H9 (cell line): ENCODE results near the gene DNAJA2. TPM values are rescaled to one million over a fixed set of nuclear protein-coding genes. Genes with fewer than 3 reads are reported as not detected.

Source experiments
- DNase-seq: peaks from one replicate; pipeline ENCODE4 v3.0.0-alpha.2; 2017
- H2AFZ ChIP-seq: one replicate; pipeline ENCODE4 v1.6.1; 2013; ENCODE audit warnings: mild to moderate bottlenecking, low read length, control low read depth, moderate library complexity
- H2AK5ac ChIP-seq: 2 replicates; pipeline ENCODE4 v1.6.1; 2013; ENCODE audit warnings: low read length, control low read depth, mixed read lengths; ENCODE audit not compliant: insufficient read length
- H2BK120ac ChIP-seq: one replicate; pipeline ENCODE4 v1.6.1; 2013; ENCODE audit warnings: low read depth, mild to moderate bottlenecking, low read length, control low read depth, inconsistent platforms; ENCODE audit not compliant: poor library complexity, severe bottlenecking
- H2BK12ac ChIP-seq: 2 replicates; pipeline ENCODE4 v1.6.1; 2013; ENCODE audit warnings: low read length, control low read depth, mixed read lengths, low read depth; ENCODE audit not compliant: insufficient read length
- H2BK15ac ChIP-seq: 2 replicates; pipeline ENCODE4 v1.6.1; 2013; ENCODE audit warnings: low read depth, low read length, control low read depth
- H2BK20ac ChIP-seq: one replicate; pipeline ENCODE4 v1.6.1; 2013; ENCODE audit warnings: low read depth, mild to moderate bottlenecking, low read length, control low read depth, inconsistent platforms; ENCODE audit not compliant: poor library complexity, severe bottlenecking
- H2BK5ac ChIP-seq: 2 replicates; pipeline ENCODE4 v1.6.1; 2013; ENCODE audit warnings: low read length, control low read depth, mixed read lengths; ENCODE audit not compliant: insufficient read length
- H3K14ac ChIP-seq: 2 replicates; pipeline ENCODE4 v1.6.1; 2013; ENCODE audit warnings: low read length, control low read depth; ENCODE audit not compliant: insufficient read depth
- H3K18ac ChIP-seq: 2 replicates; pipeline ENCODE4 v1.6.1; 2013; ENCODE audit warnings: low read depth, mild to moderate bottlenecking, mixed read lengths, low read length, control low read depth; ENCODE audit not compliant: insufficient read length
- H3K23ac ChIP-seq: 2 replicates; pipeline ENCODE4 v1.6.1; 2013; ENCODE audit warnings: low read length, control low read depth, mixed read lengths, low read depth; ENCODE audit not compliant: insufficient read length
- H3K23me2 ChIP-seq: 2 replicates; pipeline ENCODE4 v1.6.1; 2013; ENCODE audit warnings: low read depth, mild to moderate bottlenecking, mixed read lengths, low read length, control low read depth; ENCODE audit not compliant: insufficient read length, poor library complexity, severe bottlenecking
- H3K27ac ChIP-seq: 2 replicates; pipeline ENCODE4 v1.5.1; 2013; ENCODE audit warnings: low read length, control low read depth, mixed read lengths, low read depth; ENCODE audit not compliant: insufficient read length
- H3K27me3 ChIP-seq: 2 replicates; pipeline ENCODE4 v1.6.1; 2013; ENCODE audit warnings: low read length, control low read depth, inconsistent platforms; ENCODE audit not compliant: insufficient read depth
- H3K4ac ChIP-seq: 2 replicates; pipeline ENCODE4 v1.6.1; 2013; ENCODE audit warnings: low read depth, mild to moderate bottlenecking, control low read depth, inconsistent platforms, low read length, moderate library complexity
- H3K4me1 ChIP-seq: 2 replicates; pipeline ENCODE4 v1.6.1; 2013; ENCODE audit warnings: low read length, control low read depth, inconsistent platforms; ENCODE audit not compliant: insufficient read depth
- H3K4me2 ChIP-seq: 2 replicates; pipeline ENCODE4 v1.6.1; 2013; ENCODE audit warnings: low read length, control low read depth, mixed read lengths; ENCODE audit not compliant: insufficient read length, insufficient read depth
- H3K56ac ChIP-seq: 2 replicates; pipeline ENCODE4 v1.6.1; 2013; ENCODE audit warnings: low read depth, mild to moderate bottlenecking, mixed read lengths, low read length, control low read depth; ENCODE audit not compliant: insufficient read length
- H3K79me1 ChIP-seq: 2 replicates; pipeline ENCODE4 v1.6.1; 2013; ENCODE audit warnings: low read depth, mild to moderate bottlenecking, moderate library complexity, low read length, control low read depth, inconsistent platforms; ENCODE audit not compliant: insufficient read depth, poor library complexity, severe bottlenecking
- H3K79me2 ChIP-seq: 2 replicates; pipeline ENCODE4 v1.6.1; 2013; ENCODE audit warnings: low read length, control low read depth, inconsistent platforms; ENCODE audit not compliant: insufficient read depth
- H3K9ac ChIP-seq: 2 replicates; pipeline ENCODE4 v1.6.1; 2013; ENCODE audit warnings: low read length, control low read depth, mixed read lengths; ENCODE audit not compliant: insufficient read length; ENCODE audit errors: extremely low read depth
- H3K9me3 ChIP-seq: one replicate; pipeline ENCODE4 v1.6.1; 2013; ENCODE audit warnings: low read depth, low read length, inconsistent platforms; ENCODE audit not compliant: control insufficient read depth
- H3T11ph ChIP-seq: one replicate; pipeline ENCODE4 v1.6.1; 2013; ENCODE audit warnings: mild to moderate bottlenecking, low read length, control low read depth, inconsistent platforms
- H4K20me1 ChIP-seq: one replicate; pipeline ENCODE4 v1.6.1; 2013; ENCODE audit not compliant: control insufficient read depth, insufficient read length, insufficient read depth
- H4K5ac ChIP-seq: 2 replicates; pipeline ENCODE4 v1.6.1; 2013; ENCODE audit warnings: low read depth, mild to moderate bottlenecking, mixed read lengths, low read length, control low read depth; ENCODE audit not compliant: insufficient read length
- H4K8ac ChIP-seq: replicated peaks from 2 replicates; pipeline ENCODE4 v1.6.1; 2013; ENCODE audit warnings: low read length, control low read depth, mixed read lengths, low read depth; ENCODE audit not compliant: insufficient read length
- H4K91ac ChIP-seq: 2 replicates; pipeline ENCODE4 v1.6.1; 2013; ENCODE audit warnings: low read depth, mild to moderate bottlenecking, moderate library complexity, mixed read lengths, low read length, control low read depth; ENCODE audit not compliant: insufficient read length
- H3K27ac Mint-ChIP-seq, 3 experiments: 2 replicates in 2 of 3; 3 replicates in 1 of 3; pipeline ENCODE4 v1.8.0; 2020 to 2021; ENCODE audit warnings: mixed read lengths in 3 of 3, mild to moderate bottlenecking in 1 of 3, moderate library complexity in 1 of 3
- H3K27me3 Mint-ChIP-seq: 2 replicates; pipeline ENCODE4 v1.8.0; 2021; ENCODE audit warnings: low read depth, mild to moderate bottlenecking, moderate library complexity, mixed read lengths
- H3K36me3 Mint-ChIP-seq, 3 experiments: 2 replicates in 2 of 3; 3 replicates in 1 of 3; pipeline ENCODE4 v1.8.0; 2020 to 2021; ENCODE audit warnings: low read depth in 3 of 3, mixed read lengths in 3 of 3; ENCODE audit not compliant: insufficient read depth in 1 of 3
- H3K4me1 Mint-ChIP-seq, 2 experiments: 2 replicates each; pipeline ENCODE4 v1.8.0; 2020; ENCODE audit warnings: mixed read lengths in 2 of 2
- H3K4me3 Mint-ChIP-seq, 2 experiments: 2 replicates in 1 of 2; 3 replicates in 1 of 2; pipeline ENCODE4 v1.8.0; 2020 to 2021; ENCODE audit warnings: mild to moderate bottlenecking in 2 of 2, mixed read lengths in 2 of 2, moderate library complexity in 1 of 2
- H3K9me3 Mint-ChIP-seq, 2 experiments: 2 replicates in 1 of 2; 3 replicates in 1 of 2; pipeline ENCODE4 v1.8.0; 2020; ENCODE audit warnings: mild to moderate bottlenecking in 2 of 2, mixed read lengths in 2 of 2, moderate library complexity in 1 of 2
- CTCF ChIP-seq: fragments of 200-600 bp; sonication (generic); conservative IDR thresholded peaks from 3 replicates; pipeline ENCODE4 v1.8.0; 2021; ENCODE audit warnings: antibody characterized with exemption, mild to moderate bottlenecking
- WGBS: extraction: QIAGEN DNeasy Blood & Tissue Kit; methylation state at CpG from one replicate; pipeline ENCODE4 v1.1.7; 2013; ENCODE audit warnings: missing lambda C conversion rate, low lambda C conversion rate, mixed read lengths; ENCODE audit not compliant: insufficient read length; ENCODE audit errors: extremely low coverage; 5-methylcytosine and 5-hydroxymethylcytosine counted together
- total RNA-seq: library from RNA; stranded (reverse); gene quantifications from 2 replicates; pipeline ENCODE4 v1.2.1, GENCODE V29; 2021

The DNAJA2 gene
- total RNA-seq, 1 experiment from 2014 or later = 102 TPM

GRCh38 chr16:46923513-46924295 lies 49.8 kb downstream of the DNAJA2 start:
- peaks cover 2 to 6% of the 10 kb centered on the region in 2 experiments; a peak in 2 of 4 replicates for H3K4me1 Mint-ChIP-seq
- Histone ChIP-seq H4K5ac (no peak overlapping the region), H2BK5ac (no peak overlapping the region), H3K4ac (no peak overlapping the region), H3K9ac (no peak overlapping the region), H3K4me1 (no peaks in the 10 kb centered on the region), H2AK5ac (no peak overlapping the region), H3K79me2 (no peaks in the 10 kb centered on the region), H3K23me2 (no peaks in the 10 kb centered on the region), H2AFZ (no peak overlapping the region), H3K79me1 (no peaks in the 10 kb centered on the region), H4K8ac (no peak overlapping the region), H3K18ac (no peak overlapping the region), H3K56ac (no peak overlapping the region), H3K23ac (no peak overlapping the region), H4K91ac (no peak overlapping the region), H2BK120ac (no peak overlapping the region), H2BK12ac (no peak overlapping the region), H3K4me2 (no peak overlapping the region), H3K27ac (no peak overlapping the region), H3K14ac (no peak overlapping the region), H3K9me3 (no peaks in the 10 kb centered on the region), H2BK20ac (no peak overlapping the region), H2BK15ac (no peak overlapping the region), H3K27me3 (no peaks in the 10 kb centered on the region), H3T11ph (no peak overlapping the region), H4K20me1 (no peaks in the 10 kb centered on the region)
- no peak for TF ChIP-seq CTCF
- H3K27me3 Mint-ChIP-seq = no peaks in the 10 kb centered on the region; the same call in 1 of the 2 replicates
- WGBS = no CpG with 5 or more reads among the region's 19 CpGs
- peak overlapping the region in 1 of 3 experiments; percentile 19; a peak in 2 of 7 replicates for H3K27ac Mint-ChIP-seq
- peaks cover 58 to 88% (median 88%) of the 10 kb centered on the region in 3 experiments for H3K36me3 Mint-ChIP-seq
- DNase-seq = no peak
- no peak overlapping the region for H3K4me3 Mint-ChIP-seq
- no peaks in the 10 kb centered on the region for H3K9me3 Mint-ChIP-seq
